CD4-positive, alpha-beta T cell treated with Interleukin-17A for 4 hours (primary cell): ENCODE measurements around the gene PRR20G.
"Not testable (repeated sequence)": the region's sequence is repeated elsewhere in the genome, so short reads cannot be mapped to it uniquely, and the experiment has no call there.

ENCODE experiments used
- DNase-seq: peaks from one replicate; pipeline ENCODE4 v3.0.0-alpha.2; 2020; ENCODE audit warnings: mixed read lengths

The PRR20G gene

DNA sequence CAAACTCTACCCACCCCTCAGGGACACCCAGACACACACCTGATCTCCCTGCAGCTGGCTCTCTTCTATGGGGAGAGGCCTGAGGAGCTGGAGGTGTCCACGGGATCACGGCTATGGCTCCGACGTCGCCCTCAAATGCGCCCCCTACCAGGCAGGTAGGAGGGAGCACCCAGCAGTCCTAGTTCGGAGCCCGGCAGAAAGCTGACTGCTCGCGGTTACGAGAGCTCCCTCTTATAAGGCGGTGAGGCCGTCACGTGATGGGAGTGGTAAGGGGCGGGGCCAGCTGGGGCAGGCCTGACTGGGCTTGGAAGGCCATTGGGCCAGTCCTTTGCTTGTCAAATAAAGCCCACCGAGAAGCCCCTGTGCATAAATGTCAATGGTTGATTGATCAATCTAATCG lies at the start of gene PRR20G:
Gene PRR20G, minus strand, starts transcription at position 207 of the 400 bp plus-strand sequence. CDS start 681 bp downstream, outside the sequence.
- no peak for DNase-seq

GRCh38 chr3:127337001-127337400 lies 49.2 kb upstream of the PRR20G start:
- DNase-seq: no peak

GRCh38 chr3:127336101-127336500 lies 48.3 kb upstream of the PRR20G start:
- DNase-seq: no peak

DNA sequence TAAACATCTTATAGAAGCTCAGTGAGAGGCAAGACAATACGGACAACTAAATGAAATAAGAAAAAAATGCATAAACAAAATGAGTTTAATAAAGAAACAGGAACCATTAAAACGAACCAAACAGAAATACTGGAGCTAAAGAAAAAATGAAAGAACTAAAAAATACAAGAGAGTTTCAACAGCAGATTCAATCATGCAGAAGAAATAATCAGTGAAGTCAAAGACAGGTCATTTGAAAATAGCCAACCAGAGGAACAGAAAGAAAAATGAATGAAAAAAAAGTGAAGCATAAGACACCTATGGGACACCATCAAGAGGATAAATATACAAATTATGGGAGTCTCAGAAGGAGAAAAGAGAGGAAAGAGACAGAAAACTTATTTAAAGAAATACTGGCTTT lies 42.5 kb upstream of the PRR20G start:
- DNase-seq: no peak

GRCh38 chr3:127329631-127330285 lies 41.9 kb upstream of the PRR20G start:
- DNase-seq: no peak

DNA sequence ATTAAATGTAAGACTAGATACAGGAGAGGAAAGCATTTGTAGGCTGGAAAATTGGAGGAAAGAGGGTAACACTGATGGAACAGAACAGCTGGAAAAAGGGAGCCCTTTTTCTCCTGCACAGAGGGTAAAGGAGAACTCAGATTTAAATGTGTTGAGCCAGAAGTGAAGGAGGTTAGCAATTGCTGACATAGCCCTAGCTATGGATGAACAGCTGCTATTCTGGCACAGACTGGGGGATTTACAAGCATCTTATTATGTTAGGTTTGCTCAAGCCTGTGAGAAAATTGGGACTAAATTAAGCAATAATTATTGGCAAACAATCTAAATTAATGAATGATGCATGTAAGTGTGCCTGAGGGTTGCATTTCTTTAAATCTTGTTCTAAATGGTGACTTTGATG lies 40.6 kb upstream of the PRR20G start:
- no peak for DNase-seq

- no peak for DNase-seq
These were observed 38.5 kb upstream of the PRR20G start for GRCh38 chr3:127326341-127326740.

- no peak for DNase-seq
These were observed 37.7 kb upstream of the PRR20G start for GRCh38 chr3:127325629-127325961.

GRCh38 chr3:127324913-127325628 lies 37.2 kb upstream of the PRR20G start:
- no peak for DNase-seq

- DNase-seq: no peak
These were observed 36.2 kb upstream of the PRR20G start for GRCh38 chr3:127324076-127324475.

- no peak for DNase-seq
These were observed 35.7 kb upstream of the PRR20G start for GRCh38 chr3:127323581-127323980.

DNA sequence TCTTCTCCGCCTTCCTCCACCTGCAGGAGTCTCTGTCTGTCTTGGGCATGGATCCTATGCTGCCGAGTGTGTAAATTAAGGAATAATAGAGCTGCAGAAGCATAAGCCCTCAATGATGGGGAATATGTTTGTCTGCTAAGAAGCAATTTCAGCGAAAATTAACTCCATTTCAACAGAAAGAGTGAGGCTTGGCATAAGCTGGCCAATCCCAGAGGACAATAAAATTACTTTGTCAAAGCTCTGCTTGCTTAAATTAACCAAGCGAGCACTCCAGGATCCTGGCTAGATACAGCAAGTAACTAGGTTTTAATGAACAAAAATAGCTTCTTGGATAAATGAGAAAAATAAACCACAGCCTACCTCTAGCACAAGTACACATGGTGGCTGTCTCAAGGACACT lies 33.5 kb upstream of the PRR20G start:
- no peak for DNase-seq

DNA sequence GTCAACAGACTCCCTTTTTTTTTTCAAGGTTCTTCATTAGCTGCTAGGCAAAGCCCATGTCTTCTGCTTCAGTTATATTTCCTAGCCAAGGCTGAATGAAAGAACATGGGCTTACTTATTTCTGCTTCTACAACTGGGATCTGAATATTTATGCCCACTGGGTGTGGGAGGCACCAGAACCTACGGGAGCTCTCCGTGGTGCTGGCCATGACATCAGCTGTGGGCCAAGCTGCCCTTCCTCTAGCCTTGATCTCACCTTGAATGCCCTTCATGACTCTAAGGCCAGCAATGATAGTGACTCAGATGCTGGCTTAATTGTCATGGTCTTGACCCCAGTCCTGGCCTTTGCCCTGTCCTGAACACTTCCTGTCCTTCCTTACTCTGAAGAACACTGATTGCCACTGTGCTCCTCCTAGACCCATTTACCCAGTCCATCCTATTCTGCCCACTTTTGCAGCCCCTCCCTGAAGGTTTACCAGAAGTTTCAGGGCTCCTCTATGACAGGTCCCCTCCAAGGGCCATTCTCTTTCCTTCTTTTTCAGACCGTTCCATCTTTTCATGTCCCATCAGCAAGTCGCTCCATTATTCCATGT lies 32.8 kb upstream of the PRR20G start:
- no peak for DNase-seq

DNA sequence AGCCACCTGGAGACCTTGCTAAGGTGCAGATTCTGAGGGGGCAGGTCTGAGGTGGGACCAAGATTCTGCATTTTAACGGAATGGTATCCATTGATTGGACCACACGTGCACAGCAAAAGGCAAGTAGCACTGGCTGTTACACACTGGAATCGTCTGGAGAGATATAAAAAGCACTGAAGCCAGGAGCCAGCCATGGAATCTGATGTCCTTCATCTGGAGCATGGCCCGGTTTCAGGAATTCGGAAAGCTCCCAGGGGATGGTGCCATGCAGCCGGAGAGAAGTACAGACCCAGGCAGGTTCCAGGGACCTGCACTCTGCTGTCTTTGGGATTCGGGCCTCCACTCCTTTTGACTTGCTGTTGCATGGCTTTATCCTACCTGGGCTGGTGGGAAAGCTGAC lies 28.8 kb upstream of the PRR20G start:
- no peak for DNase-seq

DNA sequence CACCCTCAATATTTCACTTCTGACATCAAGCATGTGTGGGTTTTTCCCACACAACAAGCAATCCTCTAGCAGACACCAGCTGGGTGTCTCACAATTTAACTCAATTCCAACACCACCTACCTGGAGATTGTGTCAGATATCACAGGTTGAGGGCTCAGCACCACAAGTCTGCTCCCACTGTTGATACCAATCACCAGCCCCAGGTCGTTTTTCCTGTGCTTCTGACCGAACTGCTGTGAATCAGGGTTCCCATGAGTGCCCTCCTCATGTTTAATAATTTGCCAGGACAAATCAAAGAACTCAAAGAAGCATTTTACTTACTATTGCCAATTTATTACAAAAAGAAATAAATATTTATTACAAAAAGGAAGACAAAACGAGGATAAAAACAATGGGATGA lies 25.0 kb upstream of the PRR20G start:
- DNase-seq: no peak

DNA sequence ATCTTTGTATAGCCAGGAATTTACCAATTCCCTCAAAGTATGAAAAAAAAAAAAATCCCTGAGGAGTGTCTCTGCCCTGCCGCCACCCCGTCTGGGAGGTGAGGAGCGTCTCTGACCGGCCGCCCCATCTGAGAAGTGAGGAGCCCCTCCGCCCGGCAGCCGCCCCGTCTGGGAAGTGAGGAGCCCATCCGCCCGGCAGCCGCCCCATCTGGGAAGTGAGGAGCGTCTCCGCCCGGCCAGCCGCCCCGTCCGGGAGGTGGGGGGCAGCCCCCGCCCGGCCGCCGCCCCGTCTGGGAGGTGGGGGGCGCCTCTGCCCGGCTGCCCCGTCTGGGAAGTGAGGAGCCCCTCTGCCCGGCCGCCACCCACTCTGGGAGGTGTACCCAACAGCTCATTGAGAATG lies 21.0 kb upstream of the PRR20G start:
- not testable (repeated sequence) for DNase-seq

DNA sequence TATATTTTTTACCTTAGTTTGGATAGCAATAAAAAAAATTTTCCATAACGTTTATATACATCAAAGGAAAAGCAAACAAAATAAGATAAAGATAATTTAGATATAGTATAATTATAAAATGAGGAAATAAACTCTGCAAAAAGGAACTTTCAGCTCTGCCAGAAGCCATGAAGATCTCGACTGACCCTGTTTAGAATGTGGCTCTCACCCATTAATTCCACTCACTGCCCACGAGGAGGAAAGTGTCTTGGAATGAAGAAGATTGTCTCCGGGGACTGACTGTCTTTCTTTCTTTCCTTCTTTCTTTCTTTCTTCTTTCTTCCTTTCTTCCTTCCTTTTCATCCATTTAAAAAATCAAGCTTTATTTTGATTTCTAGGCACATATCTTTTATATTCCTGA lies 20.1 kb upstream of the PRR20G start:
- DNase-seq: no peak

GRCh38 chr3:127307112-127307835 lies 19.4 kb upstream of the PRR20G start:
- no peak for DNase-seq

DNA sequence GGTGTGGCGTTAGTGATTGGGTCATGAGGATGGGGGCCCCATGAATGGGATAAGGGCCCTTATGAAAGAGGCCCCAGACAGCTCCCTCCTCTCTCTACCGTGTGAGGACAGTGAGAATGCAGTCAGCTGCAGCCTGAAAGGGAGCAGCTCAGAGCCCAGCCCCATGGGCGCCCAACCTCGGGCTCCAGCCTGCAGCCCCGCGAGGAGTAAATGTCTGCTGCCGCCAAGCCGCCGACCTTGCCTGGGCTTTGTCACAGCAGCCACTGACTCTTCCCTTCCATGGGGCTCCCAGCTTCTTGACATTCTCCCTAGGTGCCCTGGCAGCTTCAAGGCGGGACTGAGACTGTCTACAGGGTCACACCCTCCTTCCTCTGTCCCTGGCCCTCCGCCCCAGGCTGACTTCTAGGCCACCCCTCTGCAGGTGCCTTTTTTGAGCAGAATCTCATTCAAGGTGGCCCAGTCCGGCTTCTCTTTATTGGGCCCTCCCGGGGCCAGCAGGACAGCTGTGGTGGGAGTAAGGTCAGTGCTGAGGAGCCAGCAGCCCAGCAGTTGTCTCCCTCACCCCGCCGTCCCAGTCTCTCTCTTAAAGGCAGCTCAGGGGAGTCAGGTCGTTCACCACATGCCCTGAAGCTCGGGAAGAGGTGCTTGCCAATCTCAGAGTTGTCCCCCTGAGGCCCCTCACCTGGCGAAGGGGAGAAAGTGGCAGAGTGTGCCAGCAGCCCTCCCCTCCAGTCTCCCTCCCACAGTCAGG lies 18.7 kb upstream of the PRR20G start:
- DNase-seq: no peak

GRCh38 chr3:127305499-127306060 lies 17.7 kb upstream of the PRR20G start:
- no peak for DNase-seq

- no peak for DNase-seq
These were observed 16.4 kb upstream of the PRR20G start for GRCh38 chr3:127304121-127304744.

DNA sequence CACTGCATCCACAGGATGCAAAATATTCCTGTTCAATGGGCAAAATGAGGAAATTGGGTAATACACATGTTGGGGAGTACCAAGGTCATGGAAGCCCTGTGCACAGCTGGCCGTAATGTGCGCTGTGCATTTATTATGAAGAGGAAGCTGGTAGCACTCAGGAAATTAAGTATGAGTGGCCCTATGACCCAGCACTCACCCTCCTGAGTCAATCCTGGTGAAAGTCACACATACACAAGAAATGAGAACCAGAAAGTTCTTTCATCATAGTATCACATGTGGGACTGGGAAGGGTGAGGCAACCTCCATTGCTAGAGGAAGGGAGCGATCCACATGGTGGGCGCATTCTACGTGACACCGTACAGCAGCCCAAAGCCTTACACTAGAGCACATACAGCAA lies 11.4 kb upstream of the PRR20G start:
- no peak for DNase-seq
